Stimulated activated CD8-positive, alpha-beta memory T cell treated with anti-CD3 and anti-CD28 coated beads, Interleukin-15, amount 100 ng/mL, for 48 hours (primary cell): ENCODE results near the gene KRT34.

Experiments
- DNase-seq, 2 donors: peaks; one replicate each; pipeline ENCODE4 v3.0.0-alpha.2; 2020; ENCODE audit warnings: low read depth in 2 of 2

KRT34 gene

DNA sequence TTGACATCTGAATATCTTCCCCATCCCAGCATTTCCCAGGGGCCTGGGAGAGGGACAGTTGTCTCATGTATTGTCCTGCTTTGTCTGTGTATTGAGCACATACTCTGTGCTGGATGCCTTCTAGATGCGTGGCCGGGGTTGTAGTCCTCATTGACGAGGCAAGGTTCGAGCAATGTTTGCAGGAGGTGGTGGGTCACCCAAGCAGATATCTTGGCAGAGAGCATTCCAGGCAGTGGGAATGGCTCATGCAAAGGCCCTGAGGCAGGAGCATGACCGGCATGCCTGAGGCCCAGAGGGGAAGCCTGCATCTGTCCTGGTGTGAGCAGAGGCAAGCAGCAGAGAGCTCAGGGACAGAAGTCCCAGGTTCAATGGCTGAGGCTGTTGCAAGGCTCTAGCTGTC is 49.0 kb downstream of the KRT34 start:
- DNase-seq = no peak

GRCh38 chr17:41332239-41332638 is 49.9 kb downstream of the KRT34 start:
- DNase-seq = no peak

- DNase-seq = no peak
Observed at GRCh38 chr17:41331606-41332005, 50.5 kb downstream of the KRT34 start.

DNA sequence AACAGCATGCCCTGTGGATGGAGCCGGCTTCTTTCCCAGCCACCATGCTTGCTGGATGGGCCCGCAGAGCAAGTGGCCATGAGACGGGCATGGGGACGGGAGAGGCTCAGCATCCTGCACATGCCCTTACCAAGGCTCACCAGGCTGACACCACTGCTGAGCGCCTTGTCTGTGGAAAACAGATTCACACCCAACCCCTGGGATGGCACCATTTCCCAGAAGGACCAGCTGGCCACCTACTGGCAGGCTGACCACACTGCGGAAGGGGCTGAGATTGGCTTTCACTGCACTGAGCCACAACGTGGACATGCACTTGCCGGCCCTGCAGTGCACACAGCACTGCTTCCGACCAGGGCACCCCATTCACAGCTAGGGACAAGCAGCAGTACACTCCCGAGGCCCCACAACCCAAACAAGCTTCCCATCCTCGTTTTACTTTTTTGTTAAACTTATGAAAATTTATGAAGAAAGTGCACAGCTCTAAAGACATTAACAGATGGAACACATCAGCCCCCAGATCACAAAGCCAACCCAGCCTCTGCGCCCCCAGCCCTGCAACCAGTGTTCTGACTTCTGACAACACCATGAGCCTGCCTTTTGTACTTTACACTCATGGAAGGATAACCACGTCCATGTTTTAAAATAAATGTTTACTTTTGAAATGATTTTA is 52.7 kb downstream of the KRT34 start:
- no peak for DNase-seq

DNA sequence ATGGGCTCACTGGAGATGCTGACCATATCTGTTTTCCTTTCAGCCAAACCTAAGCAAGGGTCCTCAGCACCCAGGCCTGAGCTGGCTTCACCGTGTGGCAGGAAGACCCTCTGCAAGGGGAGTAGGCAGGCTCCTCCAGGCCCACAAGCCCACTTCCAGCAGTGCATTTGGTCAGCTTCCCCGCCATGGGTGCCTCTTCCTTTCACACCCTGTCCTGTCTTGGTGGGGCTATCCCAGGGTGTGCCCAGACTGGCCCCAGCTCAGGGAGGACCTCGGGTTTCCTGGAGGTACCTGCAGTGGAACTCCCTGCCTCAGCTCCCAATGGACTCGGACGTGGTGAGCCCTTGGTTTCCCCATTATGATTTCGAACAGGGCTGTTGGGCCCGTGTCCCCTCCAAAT is 53.9 kb downstream of the KRT34 start:
- DNase-seq = no peak
